ENCODE results near the gene WDR76.

DNA sequence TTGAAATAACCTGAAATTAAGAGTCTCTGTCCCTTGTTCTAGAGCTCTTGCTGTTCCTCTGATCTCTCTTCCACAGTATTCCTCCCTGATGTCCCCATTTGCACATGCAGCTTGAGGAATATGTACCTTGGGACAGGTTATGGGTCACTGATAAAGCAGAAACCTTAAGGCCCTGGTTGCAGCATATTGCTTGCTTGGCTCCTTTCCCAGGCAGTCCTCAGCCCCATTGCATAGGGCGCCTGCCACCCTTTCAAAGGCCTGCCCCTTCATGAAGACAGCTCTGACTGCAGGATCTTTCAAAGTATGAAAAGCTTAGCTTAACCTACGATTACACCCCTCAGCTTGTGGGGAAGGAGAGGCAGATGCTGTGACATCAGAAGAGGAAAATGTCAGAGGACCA is 51.6 kb downstream of the WDR76 start:
- TF ChIP-seq POLR2A (IDR thresholded peaks at IDR 0.05; ENCODE audit: low read length) (no peak), JUN (IDR thresholded peaks at IDR 0.05) (no peak)
- TF ChIP-seq, protein P1, sequence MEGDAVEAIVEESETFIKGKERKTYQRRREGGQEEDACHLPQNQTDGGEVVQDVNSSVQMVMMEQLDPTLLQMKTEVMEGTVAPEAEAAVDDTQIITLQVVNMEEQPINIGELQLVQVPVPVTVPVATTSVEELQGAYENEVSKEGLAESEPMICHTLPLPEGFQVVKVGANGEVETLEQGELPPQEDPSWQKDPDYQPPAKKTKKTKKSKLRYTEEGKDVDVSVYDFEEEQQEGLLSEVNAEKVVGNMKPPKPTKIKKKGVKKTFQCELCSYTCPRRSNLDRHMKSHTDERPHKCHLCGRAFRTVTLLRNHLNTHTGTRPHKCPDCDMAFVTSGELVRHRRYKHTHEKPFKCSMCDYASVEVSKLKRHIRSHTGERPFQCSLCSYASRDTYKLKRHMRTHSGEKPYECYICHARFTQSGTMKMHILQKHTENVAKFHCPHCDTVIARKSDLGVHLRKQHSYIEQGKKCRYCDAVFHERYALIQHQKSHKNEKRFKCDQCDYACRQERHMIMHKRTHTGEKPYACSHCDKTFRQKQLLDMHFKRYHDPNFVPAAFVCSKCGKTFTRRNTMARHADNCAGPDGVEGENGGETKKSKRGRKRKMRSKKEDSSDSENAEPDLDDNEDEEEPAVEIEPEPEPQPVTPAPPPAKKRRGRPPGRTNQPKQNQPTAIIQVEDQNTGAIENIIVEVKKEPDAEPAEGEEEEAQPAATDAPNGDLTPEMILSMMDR (IDR thresholded peaks at IDR 0.05): no peak

All from A549 (cell line).